GM12875 (cell line): Measurements from ENCODE around the gene NCAPH2.
A peak's percentile ranks its signal among the peaks of the same experiment; 100 is the strongest.

Source experiments
- H3K4me3 ChIP-seq: one replicate; pipeline ENCODE4 v1.5.1; 2011; ENCODE audit warnings: low read depth, low read length, control low read depth
- CTCF ChIP-seq: IDR thresholded peaks from 2 replicates; pipeline ENCODE4 v1.5.1; 2011; ENCODE audit warnings: low read depth, mild to moderate bottlenecking, control low read depth, inconsistent platforms, low read length, moderate library complexity, borderline replicate concordance; ENCODE audit not compliant: insufficient read depth

NCAPH2 gene

GRCh38 chr22:50560034-50560433, 52.0 kb downstream of the NCAPH2 start:
- no peak for TF ChIP-seq CTCF
- H3K4me3 ChIP-seq: no peak overlapping the region

- no peak for TF ChIP-seq CTCF
Observed at GRCh38 chr22:50561401-50562358, 53.7 kb downstream of the NCAPH2 start.

GRCh38 chr22:50562523-50563412, 54.7 kb downstream of the NCAPH2 start, which contains the start of gene SYCE3:
TSS of gene SYCE3 (minus strand) at chr22:50562919. CDS start at chr22:50556405, 6,514 bp downstream.
- TF ChIP-seq CTCF: peak; percentile 98
- peak within 1 kb of the TSS; percentile 63 for H3K4me3 ChIP-seq

More at GRCh38 chr22:50561401-50562358, 53.7 kb downstream of the NCAPH2 start:
- H3K4me3 ChIP-seq: no peak overlapping the region

- no peak for TF ChIP-seq CTCF
- H3K4me3 ChIP-seq: peak overlapping the region; percentile 63
Observed at GRCh38 chr22:50563413-50564160, 55.6 kb downstream of the NCAPH2 start.

- no peak for TF ChIP-seq CTCF
Observed at GRCh38 chr22:50564289-50564688, 56.3 kb downstream of the NCAPH2 start.

GRCh38 chr22:50567721-50568252, 59.8 kb downstream of the NCAPH2 start:
- TF ChIP-seq CTCF: no peak
- no peak overlapping the region for H3K4me3 ChIP-seq

More at GRCh38 chr22:50564289-50564688, 56.3 kb downstream of the NCAPH2 start:
- H3K4me3 ChIP-seq: no peak overlapping the region
